HG03432 (cell line): ENCODE results near the gene CHDH.
A peak's percentile ranks its signal among the peaks of the same experiment; 100 is the strongest.

ENCODE experiments used
- ATAC-seq: cut with Tn5 transposase; IDR thresholded peaks from one replicate; pipeline ENCODE4 v1.9.1; 2021; ENCODE audit warnings: mild to moderate bottlenecking, moderate library complexity; ENCODE audit not compliant: unreplicated experiment

Gene CHDH

DNA sequence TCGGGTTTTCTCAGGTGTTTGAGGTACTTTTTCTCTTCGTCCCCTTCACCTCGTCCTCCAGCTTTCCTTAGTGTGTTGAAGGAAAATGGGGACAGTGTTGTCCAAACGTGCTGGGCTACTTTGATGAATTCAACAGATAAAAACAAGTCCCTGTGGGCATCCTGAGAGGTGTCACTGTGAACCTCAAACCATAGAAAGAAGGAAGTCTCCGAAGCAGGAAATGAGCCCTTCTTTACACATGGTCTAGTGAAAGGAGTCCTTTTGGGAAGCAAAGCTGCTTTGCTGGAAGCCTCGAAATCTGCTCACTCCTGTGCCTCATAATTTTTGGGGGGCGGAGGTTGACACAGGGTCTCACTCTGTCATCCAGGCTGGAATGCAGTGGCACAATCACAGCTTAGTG, 10.7 kb upstream of the CHDH start:
- no peak for ATAC-seq

DNA sequence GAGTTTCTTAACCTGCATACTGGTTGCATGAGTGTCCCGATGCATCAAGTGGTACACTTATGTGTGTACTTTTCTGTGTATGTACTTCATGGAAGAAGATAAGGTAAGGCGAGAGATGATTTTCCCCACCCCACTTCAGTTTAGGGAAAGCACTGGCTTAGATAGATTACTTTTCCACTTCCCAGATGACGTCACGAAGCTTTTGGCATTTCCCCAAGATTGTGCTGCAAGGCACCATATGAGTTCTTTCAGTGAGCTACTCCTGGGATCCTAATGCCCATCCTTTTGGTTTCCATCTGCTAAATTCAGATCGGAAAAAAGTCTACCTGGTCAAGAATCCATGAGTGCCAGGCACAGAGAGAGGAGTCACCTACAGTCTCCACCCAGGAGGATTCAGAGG, 4.7 kb upstream of the CHDH start:
- no peak for ATAC-seq

- ATAC-seq: no peak
Measured at GRCh38 chr3:53849916-53850315, 3.7 kb upstream of the CHDH start.

DNA sequence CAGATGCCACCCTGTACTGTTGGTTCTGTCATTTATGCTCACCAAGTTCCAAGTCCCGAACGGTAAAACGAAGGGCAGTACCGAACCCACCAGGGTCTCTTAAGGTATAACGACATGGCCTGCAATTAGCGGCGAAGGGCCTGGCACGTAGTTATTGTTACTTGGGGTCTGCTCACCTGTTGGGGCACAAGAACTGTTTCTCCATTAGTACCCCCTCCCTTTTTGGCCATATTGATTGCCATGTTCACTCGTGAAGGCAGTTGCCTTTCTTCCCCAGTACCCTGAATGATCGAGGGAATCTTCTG, 584 bp upstream of the CHDH start:
- ATAC-seq: no peak

GRCh38 chr3:53845881-53846133, 412 bp downstream of the CHDH start:
- ATAC-seq: no peak

- ATAC-seq: peak; percentile 18
Measured at GRCh38 chr3:53845103-53845880, 927 bp downstream of the CHDH start.

GRCh38 chr3:53844262-53845102, 1.7 kb downstream of the CHDH start:
- no peak for ATAC-seq

DNA sequence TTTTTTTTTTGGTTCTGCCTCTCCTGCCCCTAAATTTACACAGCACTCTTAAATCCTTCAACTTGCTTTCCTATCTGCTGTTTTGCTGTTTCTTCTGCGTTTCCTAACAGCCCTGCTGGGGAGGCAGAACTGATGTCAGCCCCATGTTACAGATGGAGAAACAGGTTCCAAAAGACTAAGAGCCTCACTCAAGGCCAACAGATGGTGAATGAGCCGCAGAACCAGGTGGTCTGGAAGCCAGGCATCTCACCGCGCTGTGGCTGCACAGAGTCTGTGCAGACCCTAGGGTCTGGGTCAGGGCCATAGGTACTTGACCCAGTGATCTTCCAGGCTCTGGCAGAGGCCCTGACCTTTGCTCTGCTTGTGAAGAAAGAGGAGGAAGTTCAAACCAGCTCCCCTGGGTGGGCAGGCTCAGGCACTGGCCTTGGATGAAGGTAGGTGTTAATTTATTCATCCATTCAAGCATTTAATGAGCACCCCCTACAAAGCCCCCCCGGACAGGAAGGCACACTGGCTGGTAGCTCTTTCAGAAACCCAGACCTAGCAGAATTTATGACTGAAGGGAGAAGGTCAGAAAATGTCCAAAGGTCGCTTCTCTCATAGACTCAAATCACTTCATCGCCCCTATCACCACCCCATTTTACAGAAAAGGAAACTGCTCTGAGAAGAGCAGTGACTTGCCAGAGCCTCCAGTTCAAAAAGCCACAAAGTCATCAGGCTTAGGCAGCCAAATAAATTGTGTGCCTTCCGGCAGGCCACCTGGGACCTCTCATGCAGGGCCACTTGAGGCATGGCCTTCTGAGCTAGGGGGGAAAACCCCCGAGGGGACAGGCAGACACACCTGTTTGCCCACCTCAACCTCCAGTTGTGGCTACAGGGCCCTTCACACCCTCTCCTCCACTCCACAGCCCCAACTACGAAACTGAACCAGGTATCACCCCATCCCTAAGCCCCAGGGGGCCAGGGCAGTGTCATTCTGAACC, 2.7 kb downstream of the CHDH start:
- peak; percentile 47 for ATAC-seq

GRCh38 chr3:53842436-53843194, 3.6 kb downstream of the CHDH start:
- no peak for ATAC-seq

- no peak for ATAC-seq
Measured at GRCh38 chr3:53841296-53841695, 4.9 kb downstream of the CHDH start.

- no peak for ATAC-seq
Measured at GRCh38 chr3:53837331-53837730, 8.9 kb downstream of the CHDH start.

DNA sequence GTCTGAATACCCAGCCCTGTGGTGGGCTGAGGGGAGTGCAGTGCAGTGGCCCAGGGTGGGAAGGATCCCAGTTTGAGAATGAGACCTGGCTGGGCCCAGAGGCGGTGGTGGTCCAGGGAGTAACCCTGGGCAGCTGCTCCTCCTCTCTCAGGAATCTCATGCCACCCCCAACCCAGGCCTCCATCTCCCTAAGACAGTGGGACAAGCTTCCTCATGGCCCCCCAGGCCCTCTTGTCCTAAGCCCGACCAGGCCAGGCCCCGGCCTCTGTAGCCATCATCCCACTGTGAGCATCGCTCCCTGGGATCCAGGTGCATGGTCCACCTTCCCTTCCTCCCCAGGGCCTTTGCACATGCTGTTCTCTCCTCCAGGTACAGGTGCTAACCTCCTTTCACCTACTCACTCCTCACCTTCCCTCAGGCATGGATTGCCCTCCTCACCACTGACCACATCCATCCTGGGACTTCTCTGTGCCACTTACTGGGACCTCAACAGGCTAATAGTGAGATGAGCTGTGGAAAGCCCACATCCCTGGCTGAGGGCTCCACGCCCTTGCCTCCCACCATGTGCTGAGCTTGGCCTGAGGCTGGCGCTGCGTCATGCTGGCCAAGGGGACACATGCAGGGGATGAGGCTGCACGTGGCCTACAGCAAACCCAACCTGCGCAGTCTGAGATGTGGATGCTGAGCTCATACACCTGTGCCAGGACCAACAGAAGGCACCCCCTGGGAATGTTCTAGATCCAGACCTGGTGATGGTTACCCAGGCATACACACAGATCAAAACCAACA, 9.9 kb downstream of the CHDH start:
- ATAC-seq: no peak

DNA sequence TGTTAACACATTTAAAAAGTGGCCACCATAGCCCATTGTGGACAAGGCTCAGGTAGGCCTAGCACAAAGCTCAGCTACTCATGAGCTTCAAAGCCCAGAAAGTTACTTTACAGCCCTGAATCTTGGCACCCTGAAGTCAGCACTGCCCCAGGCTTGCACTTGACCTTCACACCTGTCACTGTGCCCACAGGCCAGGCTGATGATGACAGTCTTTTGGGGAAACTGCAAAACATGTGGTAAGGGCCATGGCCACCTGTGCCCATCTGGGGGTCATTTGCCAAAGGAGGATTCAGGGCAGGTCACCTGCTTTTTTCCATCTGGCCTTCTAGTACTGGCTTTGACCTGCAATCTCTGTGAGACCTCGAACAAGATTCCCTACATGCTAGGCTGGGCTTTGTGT, 11.0 kb downstream of the CHDH start:
- no peak for ATAC-seq

DNA sequence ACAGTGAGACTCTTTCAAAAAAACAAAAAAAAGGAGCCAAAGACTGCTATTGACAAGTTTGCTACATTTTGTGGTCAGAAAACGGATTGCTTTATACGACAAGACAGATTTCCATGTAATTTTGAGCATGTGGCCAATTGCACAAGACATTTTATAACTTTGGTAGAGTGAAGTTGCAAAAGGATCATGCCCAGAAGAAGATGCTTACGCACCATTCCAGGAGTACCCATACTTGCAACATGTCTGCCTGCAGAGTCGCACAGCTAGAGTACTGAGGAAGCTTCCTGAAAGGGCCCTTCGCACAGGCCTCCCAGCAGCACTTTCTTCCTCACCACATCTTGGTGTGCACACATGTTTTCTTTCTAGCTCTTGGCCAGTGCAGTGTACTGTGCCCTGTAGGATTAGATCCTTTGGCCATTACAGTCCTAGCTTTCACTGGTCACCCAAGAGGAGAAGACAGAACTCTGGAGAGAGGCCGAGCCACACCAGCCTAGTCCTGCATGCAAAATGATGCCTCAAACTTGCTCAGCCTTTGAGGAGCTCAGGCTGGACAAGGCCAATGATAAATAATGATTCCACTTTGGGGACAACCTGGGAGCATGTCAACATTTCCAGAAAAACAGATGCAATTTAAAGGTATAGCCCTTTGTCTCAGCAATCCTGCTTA, 11.7 kb downstream of the CHDH start:
- no peak for ATAC-seq

DNA sequence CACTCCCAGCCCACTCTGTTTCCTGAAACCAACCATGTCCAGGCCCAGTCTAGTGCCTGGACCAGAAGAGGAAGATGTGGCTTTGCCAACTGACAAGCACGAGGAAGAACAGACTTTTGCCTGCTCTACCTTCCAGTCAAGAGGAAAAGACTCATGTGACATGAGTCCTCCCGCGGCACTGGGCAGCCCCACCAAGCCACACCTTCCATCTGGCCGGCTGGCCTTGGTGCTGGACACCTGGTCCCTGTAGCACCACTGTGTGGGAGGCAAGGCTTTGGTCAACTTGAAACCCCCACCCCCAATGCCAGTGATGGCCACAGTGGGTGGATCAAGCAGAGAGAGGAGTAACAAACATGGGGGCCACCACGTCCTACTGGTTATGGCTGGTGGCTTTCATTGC, 12.5 kb downstream of the CHDH start:
- ATAC-seq: no peak

DNA sequence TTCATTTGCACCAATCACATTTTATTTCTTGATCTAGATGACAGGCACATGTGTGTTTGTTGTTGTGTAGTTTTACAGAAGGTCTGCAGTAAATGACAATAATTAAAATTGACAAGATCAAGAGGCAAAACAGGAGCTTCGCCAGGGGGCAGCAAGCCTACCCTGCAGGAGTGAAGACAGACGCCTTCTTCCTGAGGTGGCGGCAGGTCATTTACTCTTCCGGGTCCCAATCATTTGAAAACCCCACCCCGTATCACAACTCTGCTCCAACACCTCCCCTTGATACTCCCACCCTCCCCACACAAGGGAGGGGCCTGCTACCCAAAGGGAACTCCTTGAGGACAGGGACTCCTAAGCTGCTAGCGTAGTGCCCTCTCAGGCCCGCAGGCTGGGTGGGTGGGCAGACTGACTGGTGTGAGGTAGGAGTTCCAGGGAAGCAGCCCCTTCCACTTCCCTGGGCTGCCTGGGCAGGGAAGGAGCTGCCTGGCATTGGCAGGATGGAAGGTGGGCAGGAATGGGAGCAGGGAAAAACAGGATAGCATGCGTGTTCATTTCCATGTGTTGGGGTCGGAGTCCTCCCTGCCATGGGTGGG, 13.1 kb downstream of the CHDH start:
- no peak for ATAC-seq

DNA sequence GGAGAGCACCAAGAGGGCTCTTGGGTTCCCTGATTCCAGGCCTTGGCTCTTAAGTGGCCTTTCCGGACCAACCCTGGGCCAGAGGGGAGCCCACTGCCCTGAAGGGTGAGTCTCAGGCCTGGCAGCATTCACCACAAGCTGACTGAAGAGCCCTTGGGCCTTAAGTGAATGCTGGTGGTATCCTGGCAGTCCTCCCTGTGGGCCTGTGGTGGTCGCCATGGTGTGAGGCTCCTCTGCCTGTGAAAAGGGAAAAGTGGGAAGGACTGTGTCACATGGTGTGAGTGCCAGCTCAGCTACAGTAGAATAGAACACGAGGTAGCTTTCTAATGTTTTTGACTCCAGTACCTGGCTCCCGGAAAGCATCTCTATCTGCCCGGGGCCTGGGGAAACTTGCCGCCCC, 15.3 kb downstream of the CHDH start:
- no peak for ATAC-seq

- ATAC-seq: no peak
Measured at GRCh38 chr3:53829605-53830004, 16.6 kb downstream of the CHDH start.

DNA sequence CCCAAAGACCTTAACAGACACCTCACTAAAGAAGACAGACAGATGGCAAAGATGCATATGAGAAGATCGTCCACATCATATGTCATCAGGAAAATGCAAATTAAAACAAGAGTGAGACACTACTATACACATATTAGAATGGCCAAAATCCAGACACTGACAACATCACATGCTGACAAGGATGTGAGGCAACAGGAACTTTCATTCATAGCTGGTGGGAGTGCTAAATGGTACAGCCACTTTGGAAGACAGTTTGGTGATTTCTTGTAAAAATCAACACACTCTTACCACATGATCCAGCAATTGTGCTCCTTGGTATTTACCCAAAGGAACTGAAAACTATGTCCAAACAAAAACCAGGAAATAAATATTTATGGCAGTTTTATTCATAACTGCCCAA, 17.6 kb downstream of the CHDH start:
- no peak for ATAC-seq
